SK-N-SH (cell line): ENCODE results near the gene PSMC3IP.

Experiments
- EP300 ChIP-seq, 2 experiments: IDR thresholded peaks; 2 replicates each; pipeline versions ENCODE4 v1.4.0 to v1.6.1; 2012; ENCODE audit warnings: borderline replicate concordance in 1 of 2, low read depth in 1 of 2, low read length in 1 of 2
- FOXJ3 ChIP-seq: sonication (generic); formaldehyde crosslinking; IDR thresholded peaks from 2 replicates; pipeline ENCODE4 v1.5.1; 2020; ENCODE audit warnings: mild to moderate bottlenecking, missing genetic modification reagents
- MEF2A ChIP-seq: IDR thresholded peaks from 2 replicates; pipeline ENCODE4 v1.4.0; 2012; ENCODE audit warnings: low read depth, borderline replicate concordance
- MXI1 ChIP-seq: IDR thresholded peaks from 2 replicates; pipeline ENCODE4 v1.6.1; 2012; ENCODE audit warnings: mild to moderate bottlenecking, low read depth, low read length, improper control_type of control experiment
- POLR2AphosphoS5 ChIP-seq: IDR thresholded peaks from 2 replicates; pipeline ENCODE4 v1.6.1; 2012; ENCODE audit warnings: low read depth, low read length
- RAD21 ChIP-seq: IDR thresholded peaks from 2 replicates; pipeline ENCODE4 v1.6.1; 2012; ENCODE audit warnings: mild to moderate bottlenecking, low read length
- TAF1 ChIP-seq: IDR thresholded peaks from 2 replicates; pipeline ENCODE4 v1.6.1; 2012; ENCODE audit warnings: low read depth, mild to moderate bottlenecking, low read length, moderate library complexity, borderline replicate concordance
- TEAD4 ChIP-seq: IDR thresholded peaks from 2 replicates; pipeline ENCODE4 v1.4.0; 2012; ENCODE audit warnings: mild to moderate bottlenecking, borderline replicate concordance; ENCODE audit not compliant: insufficient read depth
- TF ChIP-seq, protein P1 (sequence below): fragments of 200-600 bp; sonication (generic); IDR thresholded peaks from 2 replicates; pipeline ENCODE4 v1.6.1; 2017; ENCODE audit warnings: antibody characterized with exemption, mild to moderate bottlenecking, moderate library complexity
- TF ChIP-seq, protein P2 (sequence below): IDR thresholded peaks from 2 replicates; pipeline ENCODE4 v1.6.1; 2012; ENCODE audit warnings: mild to moderate bottlenecking, low read depth, low read length, moderate library complexity
- TF ChIP-seq, protein P3 (sequence below): fragments of 150-350 bp; IDR thresholded peaks from 2 replicates; pipeline ENCODE4 v1.6.1; 2017; ENCODE audit warnings: antibody characterized with exemption, low read length, low read depth, borderline replicate concordance

DNA sequence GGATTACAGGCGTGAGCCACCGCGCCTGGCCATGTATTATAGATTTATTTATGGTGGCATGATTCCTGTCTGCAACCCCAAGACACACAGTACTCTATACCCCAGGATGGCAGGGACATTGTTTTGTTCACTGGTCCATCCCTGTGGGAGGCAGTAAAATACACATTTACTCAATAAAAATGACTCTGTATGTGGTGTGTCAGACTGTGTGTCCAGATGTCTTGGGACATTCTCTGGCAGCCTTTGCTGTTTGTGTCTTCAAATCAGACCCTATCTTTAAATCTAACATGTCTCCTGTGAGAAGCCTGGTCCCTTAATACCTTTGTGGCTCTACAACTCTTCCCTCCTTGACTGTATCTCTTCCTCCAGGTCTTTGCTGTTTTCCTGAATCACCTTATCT, 17.3 kb downstream of the PSMC3IP start:
- TF ChIP-seq, protein P1, sequence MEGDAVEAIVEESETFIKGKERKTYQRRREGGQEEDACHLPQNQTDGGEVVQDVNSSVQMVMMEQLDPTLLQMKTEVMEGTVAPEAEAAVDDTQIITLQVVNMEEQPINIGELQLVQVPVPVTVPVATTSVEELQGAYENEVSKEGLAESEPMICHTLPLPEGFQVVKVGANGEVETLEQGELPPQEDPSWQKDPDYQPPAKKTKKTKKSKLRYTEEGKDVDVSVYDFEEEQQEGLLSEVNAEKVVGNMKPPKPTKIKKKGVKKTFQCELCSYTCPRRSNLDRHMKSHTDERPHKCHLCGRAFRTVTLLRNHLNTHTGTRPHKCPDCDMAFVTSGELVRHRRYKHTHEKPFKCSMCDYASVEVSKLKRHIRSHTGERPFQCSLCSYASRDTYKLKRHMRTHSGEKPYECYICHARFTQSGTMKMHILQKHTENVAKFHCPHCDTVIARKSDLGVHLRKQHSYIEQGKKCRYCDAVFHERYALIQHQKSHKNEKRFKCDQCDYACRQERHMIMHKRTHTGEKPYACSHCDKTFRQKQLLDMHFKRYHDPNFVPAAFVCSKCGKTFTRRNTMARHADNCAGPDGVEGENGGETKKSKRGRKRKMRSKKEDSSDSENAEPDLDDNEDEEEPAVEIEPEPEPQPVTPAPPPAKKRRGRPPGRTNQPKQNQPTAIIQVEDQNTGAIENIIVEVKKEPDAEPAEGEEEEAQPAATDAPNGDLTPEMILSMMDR, result no peak
- TF ChIP-seq TAF1 (no peak), POLR2AphosphoS5 (no peak), TEAD4 (no peak), RAD21 (no peak), MEF2A (no peak), EP300 (IDR thresholded peaks at IDR 0.05; ENCODE audit: borderline replicate concordance in 1 of 2, low read depth in 1 of 2, low read length in 1 of 2) (no peak), MXI1 (no peak), FOXJ3 (no peak)
- TF ChIP-seq, protein P2, sequence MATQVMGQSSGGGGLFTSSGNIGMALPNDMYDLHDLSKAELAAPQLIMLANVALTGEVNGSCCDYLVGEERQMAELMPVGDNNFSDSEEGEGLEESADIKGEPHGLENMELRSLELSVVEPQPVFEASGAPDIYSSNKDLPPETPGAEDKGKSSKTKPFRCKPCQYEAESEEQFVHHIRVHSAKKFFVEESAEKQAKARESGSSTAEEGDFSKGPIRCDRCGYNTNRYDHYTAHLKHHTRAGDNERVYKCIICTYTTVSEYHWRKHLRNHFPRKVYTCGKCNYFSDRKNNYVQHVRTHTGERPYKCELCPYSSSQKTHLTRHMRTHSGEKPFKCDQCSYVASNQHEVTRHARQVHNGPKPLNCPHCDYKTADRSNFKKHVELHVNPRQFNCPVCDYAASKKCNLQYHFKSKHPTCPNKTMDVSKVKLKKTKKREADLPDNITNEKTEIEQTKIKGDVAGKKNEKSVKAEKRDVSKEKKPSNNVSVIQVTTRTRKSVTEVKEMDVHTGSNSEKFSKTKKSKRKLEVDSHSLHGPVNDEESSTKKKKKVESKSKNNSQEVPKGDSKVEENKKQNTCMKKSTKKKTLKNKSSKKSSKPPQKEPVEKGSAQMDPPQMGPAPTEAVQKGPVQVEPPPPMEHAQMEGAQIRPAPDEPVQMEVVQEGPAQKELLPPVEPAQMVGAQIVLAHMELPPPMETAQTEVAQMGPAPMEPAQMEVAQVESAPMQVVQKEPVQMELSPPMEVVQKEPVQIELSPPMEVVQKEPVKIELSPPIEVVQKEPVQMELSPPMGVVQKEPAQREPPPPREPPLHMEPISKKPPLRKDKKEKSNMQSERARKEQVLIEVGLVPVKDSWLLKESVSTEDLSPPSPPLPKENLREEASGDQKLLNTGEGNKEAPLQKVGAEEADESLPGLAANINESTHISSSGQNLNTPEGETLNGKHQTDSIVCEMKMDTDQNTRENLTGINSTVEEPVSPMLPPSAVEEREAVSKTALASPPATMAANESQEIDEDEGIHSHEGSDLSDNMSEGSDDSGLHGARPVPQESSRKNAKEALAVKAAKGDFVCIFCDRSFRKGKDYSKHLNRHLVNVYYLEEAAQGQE, result no peak
- TF ChIP-seq, protein P3, sequence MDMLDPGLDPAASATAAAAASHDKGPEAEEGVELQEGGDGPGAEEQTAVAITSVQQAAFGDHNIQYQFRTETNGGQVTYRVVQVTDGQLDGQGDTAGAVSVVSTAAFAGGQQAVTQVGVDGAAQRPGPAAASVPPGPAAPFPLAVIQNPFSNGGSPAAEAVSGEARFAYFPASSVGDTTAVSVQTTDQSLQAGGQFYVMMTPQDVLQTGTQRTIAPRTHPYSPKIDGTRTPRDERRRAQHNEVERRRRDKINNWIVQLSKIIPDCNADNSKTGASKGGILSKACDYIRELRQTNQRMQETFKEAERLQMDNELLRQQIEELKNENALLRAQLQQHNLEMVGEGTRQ, result no peak
